GM12874 (cell line): ENCODE measurements around the gene GABBR2.

Experiments used
- TF ChIP-seq, protein P1 (sequence below): IDR thresholded peaks from 2 replicates; pipeline ENCODE4 v1.5.1; 2011; ENCODE audit warnings: low read depth, mild to moderate bottlenecking, control low read depth, low read length, moderate library complexity; ENCODE audit not compliant: insufficient read depth

GABBR2 gene

DNA sequence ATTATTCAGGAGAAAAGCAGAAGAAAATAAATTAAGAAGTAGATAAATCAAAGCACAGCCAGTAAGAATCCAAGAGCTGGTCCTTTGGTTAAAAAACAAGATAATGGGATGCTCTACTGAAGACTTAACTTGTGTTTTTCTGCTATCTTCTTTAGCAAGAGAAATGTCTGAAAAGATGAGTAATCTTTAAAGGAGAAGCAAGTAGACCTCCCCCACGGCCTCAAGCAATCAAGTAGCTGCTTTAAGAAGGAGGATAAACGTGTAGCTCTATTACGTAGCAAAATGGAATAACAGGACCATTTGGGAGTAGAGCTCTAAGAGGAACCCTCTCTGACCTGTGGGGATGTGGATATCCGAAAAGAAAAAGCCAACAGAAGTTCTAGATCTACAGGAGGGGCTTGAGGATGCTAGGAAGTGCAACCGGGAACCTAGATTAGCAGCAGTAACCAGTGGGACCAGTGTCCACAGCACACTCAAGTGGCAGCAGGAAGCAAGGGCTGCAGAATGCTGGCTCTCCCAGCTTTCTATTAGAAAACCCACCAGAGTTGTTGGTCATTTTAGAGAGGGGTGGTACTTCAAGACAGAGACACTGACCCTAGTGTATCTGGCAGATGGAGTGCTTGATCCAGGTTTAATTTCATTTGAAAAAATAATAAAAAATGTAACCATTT, 185.4 kb downstream of the GABBR2 start:
- TF ChIP-seq, protein P1, sequence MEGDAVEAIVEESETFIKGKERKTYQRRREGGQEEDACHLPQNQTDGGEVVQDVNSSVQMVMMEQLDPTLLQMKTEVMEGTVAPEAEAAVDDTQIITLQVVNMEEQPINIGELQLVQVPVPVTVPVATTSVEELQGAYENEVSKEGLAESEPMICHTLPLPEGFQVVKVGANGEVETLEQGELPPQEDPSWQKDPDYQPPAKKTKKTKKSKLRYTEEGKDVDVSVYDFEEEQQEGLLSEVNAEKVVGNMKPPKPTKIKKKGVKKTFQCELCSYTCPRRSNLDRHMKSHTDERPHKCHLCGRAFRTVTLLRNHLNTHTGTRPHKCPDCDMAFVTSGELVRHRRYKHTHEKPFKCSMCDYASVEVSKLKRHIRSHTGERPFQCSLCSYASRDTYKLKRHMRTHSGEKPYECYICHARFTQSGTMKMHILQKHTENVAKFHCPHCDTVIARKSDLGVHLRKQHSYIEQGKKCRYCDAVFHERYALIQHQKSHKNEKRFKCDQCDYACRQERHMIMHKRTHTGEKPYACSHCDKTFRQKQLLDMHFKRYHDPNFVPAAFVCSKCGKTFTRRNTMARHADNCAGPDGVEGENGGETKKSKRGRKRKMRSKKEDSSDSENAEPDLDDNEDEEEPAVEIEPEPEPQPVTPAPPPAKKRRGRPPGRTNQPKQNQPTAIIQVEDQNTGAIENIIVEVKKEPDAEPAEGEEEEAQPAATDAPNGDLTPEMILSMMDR, result no peak

DNA sequence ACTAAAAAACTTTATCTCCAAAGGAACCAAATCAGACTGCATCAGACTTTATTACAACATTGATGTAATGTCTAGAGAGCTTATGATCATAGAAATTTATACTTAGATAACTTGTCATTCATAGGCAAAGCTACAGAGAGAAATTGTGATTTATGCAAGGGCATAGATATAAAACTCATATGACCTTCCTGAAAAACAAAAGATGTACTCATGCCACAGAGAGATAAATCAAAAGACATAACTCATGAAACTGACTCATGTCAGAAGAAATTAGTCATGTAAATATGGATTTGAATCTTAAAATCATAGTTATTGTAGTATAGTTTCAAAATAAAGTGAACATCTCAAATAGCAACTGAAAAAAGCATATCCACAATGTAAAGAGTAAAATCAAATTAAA, 186.2 kb downstream of the GABBR2 start:
- TF ChIP-seq, protein P1, result no peak

DNA sequence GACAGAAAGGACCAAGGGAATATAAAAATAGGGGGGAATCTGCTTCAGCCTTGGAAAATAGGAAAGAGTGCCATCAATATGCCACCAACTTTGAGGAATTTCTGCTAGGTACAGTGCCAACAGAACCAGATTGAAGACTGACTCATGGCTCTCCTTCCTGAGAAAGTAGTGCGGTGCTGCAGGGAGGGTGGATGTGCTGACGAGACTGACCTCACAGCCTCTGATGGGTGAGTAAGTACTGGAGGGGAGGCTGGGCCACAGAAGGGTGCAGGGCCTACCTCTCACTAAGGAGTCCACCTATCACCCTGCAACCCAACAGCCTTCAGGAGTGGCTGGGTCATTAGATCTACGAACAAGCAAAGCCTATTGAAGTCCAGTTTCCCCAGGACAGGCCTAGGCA, 187.6 kb downstream of the GABBR2 start:
- TF ChIP-seq, protein P1, result no peak

DNA sequence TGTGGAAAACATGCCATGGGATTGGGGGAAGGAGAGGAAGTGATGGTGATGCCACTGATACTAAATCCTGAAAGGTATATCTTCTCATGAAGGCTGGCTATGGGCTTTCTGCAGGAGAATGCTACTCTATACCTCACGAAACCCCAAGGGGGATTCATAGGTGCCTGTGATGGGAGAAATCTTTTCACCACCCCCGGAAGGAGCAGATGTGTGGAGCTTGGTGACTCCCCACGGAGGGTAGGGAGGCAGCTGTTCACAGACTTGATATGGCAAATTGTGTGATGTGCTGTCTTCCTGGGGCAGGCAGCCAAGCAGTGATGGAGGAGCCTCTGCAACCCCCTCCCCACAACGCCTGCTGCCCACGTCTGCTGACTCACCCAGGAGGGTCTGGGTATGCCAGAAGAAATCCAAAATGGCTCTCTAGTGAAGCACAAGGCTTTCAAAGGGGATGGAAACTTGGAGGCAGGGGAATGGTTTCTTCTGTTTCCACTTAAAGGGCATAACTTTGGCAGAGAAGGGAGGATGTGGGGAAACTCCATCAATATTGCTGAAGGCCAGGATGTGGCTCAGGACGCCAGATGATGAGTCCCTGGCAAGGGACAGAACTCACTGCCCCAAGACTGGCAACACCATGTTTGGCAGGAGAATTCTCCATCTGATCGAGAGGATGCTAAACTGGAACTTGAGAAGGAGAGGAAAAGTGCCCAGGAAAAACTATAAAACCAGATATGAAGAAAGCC, 188.3 kb downstream of the GABBR2 start:
- TF ChIP-seq, protein P1, result no peak

GRCh38 chr9:98519641-98520040, 189.1 kb downstream of the GABBR2 start:
- TF ChIP-seq, protein P1, result no peak

- TF ChIP-seq, protein P1, result no peak
These were observed 190.2 kb downstream of the GABBR2 start for GRCh38 chr9:98518556-98518955.

DNA sequence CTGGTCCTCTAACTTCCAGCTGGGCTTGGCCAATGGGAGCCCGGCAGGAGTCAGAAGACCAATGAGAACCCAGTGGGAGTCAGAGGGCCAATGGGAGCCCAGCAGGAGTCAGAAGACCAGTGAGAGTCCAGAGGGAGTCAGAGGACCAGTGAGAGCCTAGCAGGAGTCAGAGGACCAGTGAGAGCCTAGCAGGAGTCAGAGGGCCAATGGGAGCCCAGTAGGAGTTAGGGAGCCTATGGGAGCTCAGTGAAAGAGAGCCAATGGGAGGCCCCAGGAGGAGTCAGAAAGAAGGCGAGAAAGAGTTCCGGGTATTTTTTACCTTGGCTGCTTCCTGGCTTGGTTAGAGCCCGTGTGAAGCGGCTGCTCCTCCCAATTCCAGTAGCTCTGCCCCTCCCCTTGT, 191.0 kb downstream of the GABBR2 start:
- TF ChIP-seq, protein P1, result no peak
